Right atrium auricular region (tissue), 2 donors: ENCODE measurements around the gene PRKCH. TPM values are rescaled to one million over a fixed set of nuclear protein-coding genes. Genes with fewer than 3 reads are reported as not detected.

Source experiments
- DNase-seq: peaks from one replicate; pipeline ENCODE4 v3.0.0-alpha.2; 2019; ENCODE audit warnings: low spot score
- H3K27ac ChIP-seq, 2 donors: fragments of 200-600 bp; sonication (generic); 1 replicate in 1 of 2; 2 replicates in 1 of 2; pipeline ENCODE4 v1.5.1; 2016 to 2019
- H3K27me3 ChIP-seq, 2 donors: fragments of 200-600 bp; sonication (generic); one replicate each; pipeline versions ENCODE4 v1.5.1 to v1.6.0; 2017 to 2019
- H3K36me3 ChIP-seq: fragments of 200-600 bp; sonication (generic); one replicate; pipeline ENCODE4 v1.5.1; 2016
- H3K4me1 ChIP-seq, 2 donors: fragments of 200-600 bp; sonication (generic); one replicate each; pipeline versions ENCODE4 v1.5.1 to v1.6.0; 2017 to 2019
- H3K4me3 ChIP-seq, 2 donors: fragments of 200-600 bp; sonication (generic); 1 replicate in 1 of 2; 2 replicates in 1 of 2; pipeline ENCODE4 v1.5.1; 2017 to 2019; ENCODE audit warnings: mild to moderate bottlenecking in 1 of 2, moderate library complexity in 1 of 2
- H3K9me3 ChIP-seq, 2 donors: fragments of 200-600 bp; sonication (generic); one replicate each; pipeline ENCODE4 v1.5.1; 2019
- total RNA-seq, 2 donors: library from RNA; depleted of rRNA; stranded (reverse); fragments of >200 nt; gene quantifications; one replicate each; pipeline ENCODE4 v1.1.0, GENCODE V29; 2016
- TF ChIP-seq, protein P1 (sequence below), 2 donors: fragments of 200-600 bp; sonication (generic); IDR thresholded peaks; one replicate each; pipeline ENCODE4 v1.5.1; 2019; ENCODE audit warnings: antibody characterized with exemption in 2 of 2

Gene PRKCH
- total RNA-seq, 2 donors from 2014 or later: 24.9 to 40.3 TPM

DNA sequence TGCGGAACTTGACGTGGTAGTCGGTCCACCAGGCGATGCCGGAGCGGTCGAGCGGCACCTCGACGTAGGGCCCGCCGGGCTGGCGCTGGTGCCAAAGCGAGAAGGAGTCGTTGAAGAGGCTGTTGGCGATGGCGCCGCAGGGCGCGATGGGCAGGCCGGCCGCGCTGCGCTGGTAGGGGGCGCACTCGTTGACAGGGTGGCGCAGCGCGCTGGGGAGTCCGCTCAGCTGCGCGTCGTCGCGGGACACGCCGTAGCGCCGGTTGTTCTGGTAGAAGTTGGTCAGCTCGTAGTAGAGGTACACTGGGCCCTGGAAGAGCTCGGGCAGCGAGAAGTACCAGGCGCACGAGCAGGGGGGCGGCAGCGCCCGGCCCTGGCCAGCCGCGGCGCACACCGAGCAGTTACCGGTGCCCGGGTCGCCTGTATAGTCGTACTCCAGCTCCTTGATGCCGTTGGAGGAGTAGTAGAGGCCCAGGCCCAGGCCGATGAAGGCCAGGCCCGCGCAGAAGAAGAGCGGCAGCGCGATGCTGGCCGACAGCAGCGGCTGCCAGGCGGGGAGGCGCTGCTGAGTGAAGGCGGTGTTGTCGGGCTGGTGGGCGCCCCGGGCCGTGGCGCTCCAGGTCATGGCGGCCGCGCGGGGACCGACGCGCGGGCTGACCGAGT, 40.7 kb upstream of the PRKCH start:
- TF ChIP-seq, protein P1, sequence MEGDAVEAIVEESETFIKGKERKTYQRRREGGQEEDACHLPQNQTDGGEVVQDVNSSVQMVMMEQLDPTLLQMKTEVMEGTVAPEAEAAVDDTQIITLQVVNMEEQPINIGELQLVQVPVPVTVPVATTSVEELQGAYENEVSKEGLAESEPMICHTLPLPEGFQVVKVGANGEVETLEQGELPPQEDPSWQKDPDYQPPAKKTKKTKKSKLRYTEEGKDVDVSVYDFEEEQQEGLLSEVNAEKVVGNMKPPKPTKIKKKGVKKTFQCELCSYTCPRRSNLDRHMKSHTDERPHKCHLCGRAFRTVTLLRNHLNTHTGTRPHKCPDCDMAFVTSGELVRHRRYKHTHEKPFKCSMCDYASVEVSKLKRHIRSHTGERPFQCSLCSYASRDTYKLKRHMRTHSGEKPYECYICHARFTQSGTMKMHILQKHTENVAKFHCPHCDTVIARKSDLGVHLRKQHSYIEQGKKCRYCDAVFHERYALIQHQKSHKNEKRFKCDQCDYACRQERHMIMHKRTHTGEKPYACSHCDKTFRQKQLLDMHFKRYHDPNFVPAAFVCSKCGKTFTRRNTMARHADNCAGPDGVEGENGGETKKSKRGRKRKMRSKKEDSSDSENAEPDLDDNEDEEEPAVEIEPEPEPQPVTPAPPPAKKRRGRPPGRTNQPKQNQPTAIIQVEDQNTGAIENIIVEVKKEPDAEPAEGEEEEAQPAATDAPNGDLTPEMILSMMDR (IDR thresholded peaks at IDR 0.05): peak in 1 of 2 donors; percentile 79
- Histone ChIP-seq H3K4me1 (peaks cover 0 to 16% of the 10 kb centered on the region in 2 donors), H3K36me3 (no peaks in the 10 kb centered on the region), H3K9me3 (no peaks in the 10 kb centered on the region), H3K27me3 (no peaks in the 10 kb centered on the region), H3K27ac (peak overlapping the region; percentile 73 to 78), H3K4me3 (peak overlapping the region; percentile 44 to 61)
- DNase-seq: peak; percentile 66

DNA sequence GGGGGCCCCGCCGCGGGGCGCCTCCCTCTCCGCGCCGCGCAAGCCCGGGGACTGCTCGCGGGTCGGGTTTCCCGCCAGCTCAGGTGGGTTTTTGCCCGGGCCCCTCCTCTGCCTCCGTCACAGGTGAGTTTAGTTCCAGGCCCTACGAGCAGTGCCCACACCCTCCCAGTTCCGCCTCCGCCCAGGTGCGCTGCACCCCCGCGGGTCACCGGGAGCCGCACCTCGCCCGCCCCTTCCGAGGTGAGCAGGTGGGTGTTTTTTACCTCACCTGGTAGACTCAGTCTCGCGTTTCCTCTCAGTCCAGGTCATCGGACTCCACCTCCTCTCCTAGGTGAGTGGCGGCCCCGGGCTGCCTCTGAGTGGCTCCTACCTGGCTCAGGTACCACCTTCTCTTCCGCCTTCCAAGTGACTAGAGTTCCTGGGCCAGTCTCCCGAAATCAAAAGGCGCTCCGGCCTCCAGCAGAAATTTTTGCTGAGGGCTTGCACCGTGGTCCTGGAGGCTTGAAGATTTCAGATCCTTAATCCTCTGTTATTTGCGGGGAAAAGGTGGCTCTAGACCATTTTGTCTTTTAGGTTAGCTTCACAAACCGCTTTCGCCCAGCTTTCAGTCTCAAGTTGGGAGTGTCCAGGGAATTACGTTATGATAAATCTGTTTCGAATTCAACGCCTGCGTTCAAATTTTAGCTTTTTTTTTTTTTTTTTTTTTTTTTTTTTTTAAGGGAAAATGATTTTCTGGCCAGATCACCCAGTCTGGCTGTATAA, 40.0 kb upstream of the PRKCH start, which contains the start of gene TMEM30B:
Gene TMEM30B, minus strand, starts transcription at position 153 of the 762 bp plus-strand sequence. CDS start 191 bp downstream, outside the sequence.
- DNase-seq: no peak
- no peaks in the 10 kb centered on the region for H3K36me3 ChIP-seq
- no peaks in the 10 kb centered on the region for H3K9me3 ChIP-seq
- H3K27me3 ChIP-seq: no peaks in the 10 kb centered on the region
- peak within 1 kb of the TSS; percentile 73 to 78 for H3K27ac ChIP-seq
- TF ChIP-seq, protein P1 (IDR thresholded peaks at IDR 0.05): no peak
- peak within 1 kb of the TSS; percentile 44 to 61 for H3K4me3 ChIP-seq
- peaks cover 0 to 16% of the 10 kb centered on the region in 2 donors for H3K4me1 ChIP-seq

DNA sequence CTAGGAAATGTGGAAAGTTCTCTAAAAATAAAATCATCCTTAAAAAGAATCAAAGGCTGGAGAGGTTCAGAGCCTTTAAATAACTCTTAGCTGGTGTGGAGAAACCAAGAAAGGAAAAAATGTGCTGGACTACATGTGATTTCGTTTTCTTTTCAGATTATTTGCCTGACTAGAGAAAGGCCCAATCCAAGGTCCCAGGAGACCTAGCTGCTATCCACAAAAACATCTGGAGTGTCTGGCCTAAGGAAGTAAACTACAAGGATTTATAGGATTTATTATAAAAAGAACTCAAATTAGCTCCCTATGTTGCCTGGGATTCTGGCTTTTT, 39.5 kb upstream of the PRKCH start:
- TF ChIP-seq, protein P1 (IDR thresholded peaks at IDR 0.05): no peak
- no peak overlapping the region for H3K4me3 ChIP-seq
- no peaks in the 10 kb centered on the region for H3K9me3 ChIP-seq
- no peaks in the 10 kb centered on the region for H3K27me3 ChIP-seq
- no peak for DNase-seq
- peaks cover 0 to 16% of the 10 kb centered on the region in 2 donors for H3K4me1 ChIP-seq
- H3K27ac ChIP-seq: peak overlapping the region; percentile 73 to 78
- H3K36me3 ChIP-seq: no peaks in the 10 kb centered on the region

DNA sequence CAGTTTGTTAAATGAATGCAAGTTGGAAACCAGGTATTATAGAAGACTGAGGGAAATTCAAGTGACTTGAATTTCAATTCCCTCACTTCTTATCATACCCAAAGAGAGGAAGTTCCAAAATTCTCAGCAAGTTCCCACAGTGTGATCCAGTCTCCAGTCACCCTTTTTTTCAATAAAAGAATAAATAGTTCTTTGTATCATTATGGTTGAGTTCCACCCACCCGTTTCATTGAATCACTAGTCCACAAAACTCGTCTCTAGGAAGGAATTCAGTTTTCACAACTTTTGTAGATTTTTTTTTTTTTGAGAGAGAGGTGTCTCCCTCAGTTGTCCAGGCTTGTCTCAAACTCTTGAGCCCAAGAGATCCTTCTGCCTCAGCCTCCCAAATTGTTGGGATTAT, 38.6 kb upstream of the PRKCH start:
- TF ChIP-seq, protein P1 (IDR thresholded peaks at IDR 0.05): no peak
- Histone ChIP-seq H3K36me3 (no peaks in the 10 kb centered on the region), H3K27ac (no peak overlapping the region), H3K4me1 (peaks cover 0 to 16% of the 10 kb centered on the region in 2 donors), H3K9me3 (no peaks in the 10 kb centered on the region), H3K4me3 (no peak overlapping the region), H3K27me3 (no peaks in the 10 kb centered on the region)
- no peak for DNase-seq

DNA sequence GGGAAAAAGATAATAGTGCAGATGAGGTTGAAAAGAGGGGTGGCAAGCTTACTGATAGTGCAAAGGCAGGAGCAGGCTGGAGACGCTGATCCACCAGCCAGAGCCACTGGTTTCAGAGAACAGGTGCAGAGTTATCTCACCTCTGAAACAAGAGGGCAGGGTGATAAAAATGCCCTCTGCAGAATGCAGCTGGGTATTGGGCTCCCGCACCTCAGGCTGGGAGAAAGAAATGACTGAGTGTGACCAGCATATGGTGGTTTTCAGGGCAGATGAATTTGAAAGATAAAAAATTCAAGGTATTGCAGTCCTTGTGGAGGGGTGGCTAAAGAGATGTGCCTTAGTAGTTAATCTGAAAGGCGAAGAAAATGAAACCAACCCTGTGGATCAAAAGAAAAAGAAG, 37.4 kb upstream of the PRKCH start:
- Histone ChIP-seq H3K4me3 (no peak overlapping the region), H3K27ac (no peak overlapping the region), H3K36me3 (no peaks in the 10 kb centered on the region), H3K4me1 (peaks cover 0 to 16% of the 10 kb centered on the region in 2 donors), H3K27me3 (no peaks in the 10 kb centered on the region), H3K9me3 (no peaks in the 10 kb centered on the region)
- DNase-seq: no peak
- TF ChIP-seq, protein P1 (IDR thresholded peaks at IDR 0.05): no peak
